ACC112 (cell line): ENCODE results near the gene PTPRG.

Source experiments
- H2AFZ ChIP-seq: fragments of 200-600 bp; sonication (generic); one replicate; pipeline ENCODE4 v1.6.0; 2017; ENCODE audit warnings: antibody characterized with exemption, low read length; ENCODE audit not compliant: unreplicated experiment
- H3K27ac ChIP-seq: fragments of 200-600 bp; sonication (generic); 2 replicates; pipeline ENCODE4 v1.5.1; 2014; ENCODE audit warnings: low read depth, mild to moderate bottlenecking, antibody characterized with exemption, low read length, moderate library complexity
- H3K27me3 ChIP-seq: fragments of 200-600 bp; sonication (generic); 2 replicates; pipeline ENCODE4 v1.6.1; 2014; ENCODE audit warnings: mild to moderate bottlenecking, antibody characterized with exemption, low read length, moderate library complexity, mixed read lengths; ENCODE audit not compliant: insufficient read depth
- H3K36me3 ChIP-seq: fragments of 200-600 bp; sonication (generic); 2 replicates; pipeline ENCODE4 v1.6.1; 2016; ENCODE audit warnings: mild to moderate bottlenecking, antibody characterized with exemption, low read length, moderate library complexity, mixed read lengths; ENCODE audit not compliant: insufficient read depth
- H3K4me1 ChIP-seq: fragments of 200-600 bp; sonication (generic); one replicate; pipeline ENCODE4 v1.6.1; 2016; ENCODE audit warnings: low read length, mixed read lengths; ENCODE audit not compliant: insufficient read depth, unreplicated experiment, control insufficient read depth
- H3K4me3 ChIP-seq: fragments of 200-600 bp; sonication (generic); 2 replicates; pipeline ENCODE4 v1.5.1; 2014; ENCODE audit warnings: mild to moderate bottlenecking, low read depth, low read length
- H3K79me2 ChIP-seq: fragments of 200-600 bp; sonication (generic); one replicate; pipeline ENCODE4 v1.6.0; 2016; ENCODE audit warnings: low read length; ENCODE audit not compliant: control insufficient read depth, unreplicated experiment, insufficient read depth

The PTPRG gene

GRCh38 chr3:61875046-61875844 is 313.9 kb downstream of the PTPRG start:
- Histone ChIP-seq H3K79me2 (peaks cover 6% of the 10 kb centered on the region), H3K4me1 (peaks cover 3% of the 10 kb centered on the region), H3K27ac (no peak overlapping the region), H3K4me3 (no peak overlapping the region), H3K36me3 (no peaks in the 10 kb centered on the region), H2AFZ (no peak overlapping the region), H3K27me3 (no peaks in the 10 kb centered on the region)

DNA sequence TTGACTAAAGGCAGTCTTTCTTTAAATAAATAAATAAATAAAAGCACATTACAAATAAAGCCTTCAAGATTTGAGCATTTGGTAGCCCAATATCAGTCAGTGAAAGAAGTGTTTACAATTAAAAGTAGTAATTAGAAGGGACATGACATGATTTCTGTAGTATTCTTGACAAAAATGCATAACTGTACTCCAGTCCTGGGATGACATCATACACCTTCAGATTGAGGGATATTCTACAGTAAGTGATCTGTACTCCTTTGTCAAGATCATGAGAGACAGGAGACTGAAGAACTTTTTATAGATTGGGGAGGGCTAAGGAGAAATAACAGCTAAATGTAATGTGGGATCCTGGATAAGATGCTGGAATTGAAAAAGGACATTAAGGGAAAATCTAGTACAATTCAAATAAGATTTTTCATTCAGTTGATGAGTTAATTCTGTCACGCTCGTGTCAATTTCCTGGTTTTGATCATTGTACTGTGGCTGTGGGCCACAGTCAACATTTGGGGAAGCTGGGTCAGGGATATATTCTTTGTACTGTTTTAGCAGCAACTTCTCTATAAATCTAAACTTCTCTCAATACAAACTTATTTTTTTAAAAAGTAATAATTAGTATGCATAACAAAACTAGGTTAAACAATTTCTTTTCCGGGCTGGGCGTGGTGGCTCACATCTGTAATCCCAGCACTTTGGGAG is 314.8 kb downstream of the PTPRG start:
- peaks cover 6% of the 10 kb centered on the region for H3K79me2 ChIP-seq
- H3K4me1 ChIP-seq: peaks cover 3% of the 10 kb centered on the region
- H2AFZ ChIP-seq: no peak overlapping the region
- H3K4me3 ChIP-seq: no peak overlapping the region
- no peaks in the 10 kb centered on the region for H3K27me3 ChIP-seq
- no peak overlapping the region for H3K27ac ChIP-seq
- H3K36me3 ChIP-seq: no peaks in the 10 kb centered on the region

- H3K36me3 ChIP-seq: no peaks in the 10 kb centered on the region
- H3K27ac ChIP-seq: no peak overlapping the region
- no peaks in the 10 kb centered on the region for H3K27me3 ChIP-seq
- H3K4me1 ChIP-seq: peaks cover 3% of the 10 kb centered on the region
- no peak overlapping the region for H2AFZ ChIP-seq
- H3K79me2 ChIP-seq: peaks cover 2% of the 10 kb centered on the region
- H3K4me3 ChIP-seq: no peak overlapping the region
These were observed 315.4 kb downstream of the PTPRG start for GRCh38 chr3:61876797-61877196.

GRCh38 chr3:61877359-61878138 is 316.2 kb downstream of the PTPRG start:
- Histone ChIP-seq H3K4me3 (no peak overlapping the region), H3K36me3 (no peaks in the 10 kb centered on the region), H3K4me1 (peaks cover 3% of the 10 kb centered on the region), H3K79me2 (no peaks in the 10 kb centered on the region), H3K27ac (no peak overlapping the region), H2AFZ (no peak overlapping the region), H3K27me3 (no peaks in the 10 kb centered on the region)

GRCh38 chr3:61882253-61882652 is 320.9 kb downstream of the PTPRG start:
- Histone ChIP-seq H3K79me2 (no peaks in the 10 kb centered on the region), H3K4me1 (no peaks in the 10 kb centered on the region)

GRCh38 chr3:61884794-61885193 is 323.4 kb downstream of the PTPRG start:
- H2AFZ ChIP-seq: no peak overlapping the region
- no peaks in the 10 kb centered on the region for H3K36me3 ChIP-seq
- H3K79me2 ChIP-seq: no peaks in the 10 kb centered on the region
- H3K4me3 ChIP-seq: no peak overlapping the region
- H3K27ac ChIP-seq: no peak overlapping the region
- no peaks in the 10 kb centered on the region for H3K27me3 ChIP-seq
- H3K4me1 ChIP-seq: no peaks in the 10 kb centered on the region

More at GRCh38 chr3:61882253-61882652, 320.9 kb downstream of the PTPRG start:
- Histone ChIP-seq H3K27ac (no peak overlapping the region), H3K27me3 (no peaks in the 10 kb centered on the region), H3K36me3 (no peaks in the 10 kb centered on the region), H3K4me3 (no peak overlapping the region), H2AFZ (no peak overlapping the region)

GRCh38 chr3:61885414-61885813 is 324.0 kb downstream of the PTPRG start:
- Histone ChIP-seq H3K36me3 (no peaks in the 10 kb centered on the region), H2AFZ (no peak overlapping the region), H3K27ac (no peak overlapping the region), H3K27me3 (no peaks in the 10 kb centered on the region), H3K4me1 (no peaks in the 10 kb centered on the region), H3K79me2 (no peaks in the 10 kb centered on the region), H3K4me3 (no peak overlapping the region)

- Histone ChIP-seq H3K27me3 (no peaks in the 10 kb centered on the region), H3K36me3 (no peaks in the 10 kb centered on the region), H3K79me2 (no peaks in the 10 kb centered on the region), H3K4me3 (no peak overlapping the region), H3K27ac (no peak overlapping the region), H3K4me1 (no peaks in the 10 kb centered on the region), H2AFZ (no peak overlapping the region)
These were observed 325.8 kb downstream of the PTPRG start for GRCh38 chr3:61887206-61887605.

- Histone ChIP-seq H3K27ac (no peak overlapping the region), H3K36me3 (no peaks in the 10 kb centered on the region), H3K4me1 (no peaks in the 10 kb centered on the region), H2AFZ (no peak overlapping the region), H3K27me3 (no peaks in the 10 kb centered on the region), H3K79me2 (no peaks in the 10 kb centered on the region), H3K4me3 (no peak overlapping the region)
These were observed 327.9 kb downstream of the PTPRG start for GRCh38 chr3:61889259-61889658.

DNA sequence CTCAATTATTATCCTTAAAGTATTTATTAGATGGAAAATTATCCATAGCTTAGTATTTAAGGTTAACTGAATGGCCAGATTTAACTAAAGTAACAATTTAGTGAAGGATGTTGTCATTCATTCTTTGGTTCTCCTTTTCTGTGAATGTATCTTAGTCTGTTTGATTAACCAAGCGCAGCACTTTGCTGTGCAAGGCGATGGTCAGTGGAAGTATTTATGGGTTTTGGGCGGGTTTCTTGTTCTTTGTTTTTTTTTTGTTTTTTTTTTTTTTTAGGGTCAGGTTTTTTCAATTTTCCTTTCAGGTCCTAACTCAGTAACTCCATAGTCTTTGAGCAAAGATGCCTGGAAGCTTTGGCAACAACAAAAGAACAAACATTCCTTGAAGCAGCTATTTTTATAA is 328.8 kb downstream of the PTPRG start:
- Histone ChIP-seq H3K79me2 (no peaks in the 10 kb centered on the region), H3K4me1 (peaks cover 8% of the 10 kb centered on the region), H3K27ac (no peak overlapping the region)

More for the DNA sequence above, 328.8 kb downstream of the PTPRG start:
- H3K27me3 ChIP-seq: no peaks in the 10 kb centered on the region
- no peak overlapping the region for H2AFZ ChIP-seq
- no peak overlapping the region for H3K4me3 ChIP-seq
- H3K36me3 ChIP-seq: no peaks in the 10 kb centered on the region
